ENCODE results near the gene KRTAP5-5.

DNA sequence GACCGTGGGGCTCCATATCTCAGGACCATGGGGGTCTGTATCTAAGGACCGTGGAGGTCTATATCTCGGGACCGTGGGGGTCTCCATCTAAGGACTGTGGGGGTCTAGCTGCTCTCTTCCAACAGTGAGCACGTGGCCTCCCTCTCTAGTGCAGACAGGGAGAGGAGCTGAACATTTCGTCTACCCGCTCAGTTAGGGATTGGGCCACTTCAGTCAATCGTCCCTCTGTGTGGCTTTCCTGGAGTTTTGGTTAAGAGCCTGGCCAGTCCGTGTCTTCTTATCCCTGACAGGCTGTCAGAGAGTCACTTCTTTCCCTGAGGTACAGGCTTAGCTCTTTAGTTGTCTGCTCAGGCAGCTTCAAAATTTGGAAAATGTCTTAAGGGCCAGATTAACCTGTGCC is 47.6 kb upstream of the KRTAP5-5 start:
- TF ChIP-seq CTCF (IDR thresholded peaks at IDR 0.05) (no peak), POLR2A (IDR thresholded peaks at IDR 0.05) (no peak)

All from right lobe of liver (tissue), 4 donors.